Thyroid gland (tissue), 4 donors: Measurements from ENCODE around the gene NAV2. TPM values are rescaled to one million over a fixed set of nuclear protein-coding genes. Genes with fewer than 3 reads are reported as not detected.

Source experiments
- DNase-seq, 2 donors: peaks; one replicate each; pipeline ENCODE4 v3.0.0-alpha.2; 2019
- H3K27ac ChIP-seq, 3 donors: fragments of 200-600 bp; sonication (generic); 1 replicate in 2 of 3; 2 replicates in 1 of 3; pipeline ENCODE4 v1.5.1; 2016 to 2019; ENCODE audit warnings: mild to moderate bottlenecking in 1 of 3, moderate library complexity in 1 of 3
- H3K27me3 ChIP-seq: fragments of 200-600 bp; sonication (generic); one replicate; pipeline ENCODE4 v1.5.1; 2019
- H3K36me3 ChIP-seq, 2 donors: fragments of 200-600 bp; sonication (generic); one replicate each; pipeline ENCODE4 v1.5.1; 2016 to 2019
- H3K4me1 ChIP-seq, 2 donors: fragments of 200-600 bp; sonication (generic); one replicate each; pipeline ENCODE4 v1.5.1; 2017 to 2019
- H3K4me3 ChIP-seq, 3 donors: fragments of 200-600 bp; sonication (generic); replicated peaks in 1 of 3; 1 replicate in 2 of 3; 2 replicates in 1 of 3; pipeline ENCODE4 v1.5.1; 2016; ENCODE audit warnings: mild to moderate bottlenecking in 1 of 3
- H3K9me3 ChIP-seq: fragments of 200-600 bp; sonication (generic); one replicate; pipeline ENCODE4 v1.5.1; 2017
- POLR2A ChIP-seq, 2 donors: fragments of 450-650 bp; IDR thresholded peaks; one replicate each; pipeline ENCODE4 v1.6.1; 2017; ENCODE audit warnings: antibody characterized with exemption in 2 of 2, mild to moderate bottlenecking in 2 of 2, moderate library complexity in 1 of 2
- WGBS, 2 donors: methylation state at CpG; one replicate each; pipeline ENCODE4 v1.1.5; 2017; 5-methylcytosine and 5-hydroxymethylcytosine counted together
- intact Hi-C: fragments of 100-400 bp; cut with DNase I; formaldehyde crosslinking; loops from one replicate; pipeline ENCODE4 v1.15.1; 2023
- total RNA-seq, 4 donors: library from RNA; depleted of rRNA; stranded (reverse); fragments of >200 nt; gene quantifications; one replicate each; pipeline ENCODE4 v1.2.3, GENCODE V29; 2016
- TF ChIP-seq, protein P1 (sequence below), 6 experiments: fragments of 200-600 bp in 3 of 6; fragments of 450-650 bp in 3 of 6; sonication (generic) in 3 of 6; IDR thresholded peaks; one replicate each; pipeline ENCODE4 v1.5.1; 2016 to 2019; ENCODE audit warnings: antibody characterized with exemption in 6 of 6, mild to moderate bottlenecking in 2 of 6, inconsistent platforms in 1 of 6, moderate library complexity in 1 of 6

Gene NAV2
- total RNA-seq, 4 donors from 2014 or later: 34.8 to 88.6 (median 54.5) TPM

DNA sequence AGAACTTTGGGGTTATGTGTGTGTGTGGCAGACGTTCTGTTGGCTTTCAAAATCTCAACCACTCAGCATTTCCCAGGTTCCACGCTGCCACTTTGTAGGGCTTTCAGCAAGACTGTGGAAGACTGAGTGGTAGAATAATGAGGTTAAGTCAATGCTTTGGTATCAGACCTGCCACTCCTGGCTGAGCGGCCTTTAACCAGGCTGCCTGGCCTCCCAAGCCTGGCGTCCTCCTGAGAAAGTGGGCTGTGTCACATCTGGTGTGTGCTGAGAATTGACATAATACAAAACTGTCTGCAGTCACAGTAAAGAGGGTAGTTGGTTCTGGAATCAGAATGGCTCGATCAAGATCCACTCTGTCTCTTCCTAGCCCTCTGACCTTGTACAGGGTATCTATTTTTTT lies 321.2 kb downstream of the NAV2 start:
- 89 to 91% methylated on average over 5 of the region's 5 CpGs for WGBS, 2 donors
- H3K4me3 ChIP-seq: no peak overlapping the region
- no peak for TF ChIP-seq POLR2A (IDR thresholded peaks at IDR 0.05)
- TF ChIP-seq, protein P1, sequence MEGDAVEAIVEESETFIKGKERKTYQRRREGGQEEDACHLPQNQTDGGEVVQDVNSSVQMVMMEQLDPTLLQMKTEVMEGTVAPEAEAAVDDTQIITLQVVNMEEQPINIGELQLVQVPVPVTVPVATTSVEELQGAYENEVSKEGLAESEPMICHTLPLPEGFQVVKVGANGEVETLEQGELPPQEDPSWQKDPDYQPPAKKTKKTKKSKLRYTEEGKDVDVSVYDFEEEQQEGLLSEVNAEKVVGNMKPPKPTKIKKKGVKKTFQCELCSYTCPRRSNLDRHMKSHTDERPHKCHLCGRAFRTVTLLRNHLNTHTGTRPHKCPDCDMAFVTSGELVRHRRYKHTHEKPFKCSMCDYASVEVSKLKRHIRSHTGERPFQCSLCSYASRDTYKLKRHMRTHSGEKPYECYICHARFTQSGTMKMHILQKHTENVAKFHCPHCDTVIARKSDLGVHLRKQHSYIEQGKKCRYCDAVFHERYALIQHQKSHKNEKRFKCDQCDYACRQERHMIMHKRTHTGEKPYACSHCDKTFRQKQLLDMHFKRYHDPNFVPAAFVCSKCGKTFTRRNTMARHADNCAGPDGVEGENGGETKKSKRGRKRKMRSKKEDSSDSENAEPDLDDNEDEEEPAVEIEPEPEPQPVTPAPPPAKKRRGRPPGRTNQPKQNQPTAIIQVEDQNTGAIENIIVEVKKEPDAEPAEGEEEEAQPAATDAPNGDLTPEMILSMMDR (IDR thresholded peaks at IDR 0.05): no peak
- no peaks in the 10 kb centered on the region for H3K27me3 ChIP-seq
- DNase-seq: no peak
- no peaks in the 10 kb centered on the region for H3K36me3 ChIP-seq
- H3K27ac ChIP-seq: no peak overlapping the region
- intact Hi-C loops: no loop called here
- peaks cover 32 to 36% of the 10 kb centered on the region in 2 donors for H3K4me1 ChIP-seq
- H3K9me3 ChIP-seq: no peaks in the 10 kb centered on the region

DNA sequence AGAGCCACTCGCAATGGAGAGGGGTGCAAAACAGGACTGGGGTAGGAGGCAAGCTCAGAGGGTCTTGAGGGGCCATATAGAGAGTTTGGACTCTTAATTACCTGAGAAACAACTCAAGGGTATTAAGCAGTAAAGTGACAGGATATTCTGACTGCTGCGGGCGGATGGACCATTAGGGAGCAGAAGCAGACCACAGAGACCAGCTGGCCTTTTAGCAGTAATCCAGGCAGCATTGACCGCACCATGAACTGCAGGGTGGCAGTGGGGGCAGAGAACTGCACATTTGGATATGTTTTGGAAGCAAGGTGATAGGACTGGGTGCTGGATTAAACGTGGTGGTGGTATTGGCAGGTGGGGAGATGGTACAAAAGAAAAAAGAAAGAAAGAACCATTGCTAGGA lies 322.3 kb downstream of the NAV2 start:
- Histone ChIP-seq H3K27ac (no peak overlapping the region), H3K9me3 (no peaks in the 10 kb centered on the region), H3K4me1 (peaks cover 36% of the 10 kb centered on the region in 2 donors), H3K36me3 (no peaks in the 10 kb centered on the region), H3K4me3 (no peak overlapping the region), H3K27me3 (no peaks in the 10 kb centered on the region)
- DNase-seq: no peak
- 93 to 95% methylated on average over 5 of the region's 5 CpGs for WGBS, 2 donors
- intact Hi-C loops: no loop called here
- TF ChIP-seq POLR2A (IDR thresholded peaks at IDR 0.05): no peak
- TF ChIP-seq, protein P1 (IDR thresholded peaks at IDR 0.05): no peak

DNA sequence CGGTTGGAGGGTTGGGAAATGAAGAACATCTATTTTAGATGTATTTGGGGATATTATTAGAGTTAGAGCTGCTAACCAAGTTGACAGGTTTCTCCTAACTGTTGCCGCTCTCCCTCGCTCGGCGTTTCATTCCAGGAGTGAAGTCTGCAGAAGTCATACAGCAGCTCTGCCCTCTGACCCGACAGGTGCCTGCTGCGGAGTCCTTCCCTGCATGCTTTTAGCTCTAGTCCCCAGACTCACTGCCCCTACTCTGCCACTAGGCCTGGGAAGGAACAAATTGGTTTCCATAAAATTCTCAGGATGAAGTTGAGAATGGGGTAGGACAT lies 322.7 kb downstream of the NAV2 start:
- DNase-seq: no peak
- no peak overlapping the region for H3K4me3 ChIP-seq
- WGBS, 2 donors: 91 to 94% methylated on average over 7 of the region's 7 CpGs
- intact Hi-C loops: no loop called here
- H3K4me1 ChIP-seq: peaks cover 36% of the 10 kb centered on the region in 2 donors
- H3K36me3 ChIP-seq: no peaks in the 10 kb centered on the region
- TF ChIP-seq, protein P1 (IDR thresholded peaks at IDR 0.05): no peak
- TF ChIP-seq POLR2A (IDR thresholded peaks at IDR 0.05): no peak
- H3K27ac ChIP-seq: no peak overlapping the region
- H3K27me3 ChIP-seq: no peaks in the 10 kb centered on the region
- no peaks in the 10 kb centered on the region for H3K9me3 ChIP-seq

DNA sequence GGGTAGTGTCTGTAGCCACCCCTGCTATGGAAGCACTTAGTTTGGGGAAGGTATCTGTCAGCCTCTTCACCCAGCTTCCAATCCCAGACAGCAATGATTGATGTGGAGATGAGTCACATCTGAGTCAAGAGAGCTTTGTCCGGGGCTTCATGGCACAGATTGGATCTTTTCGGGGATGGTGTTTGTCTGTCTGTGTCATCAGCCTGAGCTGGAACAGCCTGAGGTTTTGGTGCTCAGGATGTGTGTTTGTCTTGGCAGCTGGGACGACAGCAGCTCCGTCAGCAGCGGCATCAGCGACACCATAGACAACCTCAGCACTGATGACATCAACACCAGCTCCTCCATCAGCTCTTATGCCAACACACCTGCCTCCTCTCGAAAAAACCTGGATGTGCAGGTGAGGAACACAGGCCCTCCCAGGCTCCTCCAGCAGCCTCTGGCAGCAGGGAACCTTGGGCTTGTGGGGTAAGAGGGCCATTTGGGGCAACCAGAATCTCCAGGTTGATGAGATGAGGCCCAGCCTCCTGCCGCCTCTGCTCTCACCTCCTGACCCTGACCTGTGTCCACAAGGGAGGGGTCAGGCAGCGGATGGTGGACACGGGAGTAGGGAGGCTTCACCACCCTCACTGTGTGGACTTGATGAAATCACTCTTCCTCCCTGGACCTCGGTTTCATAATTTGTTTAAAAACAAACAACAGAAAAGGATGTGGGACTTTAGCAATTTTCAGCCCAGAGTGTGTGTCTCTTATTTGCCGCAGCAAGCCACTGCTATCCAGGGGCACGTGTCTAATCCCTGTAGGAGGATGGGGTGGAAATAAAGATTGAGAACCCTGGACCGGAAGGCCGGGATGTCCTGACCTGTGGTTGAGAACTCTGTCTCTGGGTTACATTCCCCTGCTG lies 323.3 kb downstream of the NAV2 start:
- no peak for DNase-seq
- H3K4me3 ChIP-seq: no peak overlapping the region
- no peaks in the 10 kb centered on the region for H3K27me3 ChIP-seq
- intact Hi-C loops: no loop called here
- H3K27ac ChIP-seq: no peak overlapping the region
- H3K4me1 ChIP-seq: peaks cover 30 to 32% of the 10 kb centered on the region in 2 donors
- no peaks in the 10 kb centered on the region for H3K36me3 ChIP-seq
- 79 to 81% methylated on average over 13 to 14 of the region's 15 CpGs for WGBS, 2 donors
- TF ChIP-seq, protein P1 (IDR thresholded peaks at IDR 0.05): no peak
- TF ChIP-seq POLR2A (IDR thresholded peaks at IDR 0.05): no peak
- no peaks in the 10 kb centered on the region for H3K9me3 ChIP-seq

DNA sequence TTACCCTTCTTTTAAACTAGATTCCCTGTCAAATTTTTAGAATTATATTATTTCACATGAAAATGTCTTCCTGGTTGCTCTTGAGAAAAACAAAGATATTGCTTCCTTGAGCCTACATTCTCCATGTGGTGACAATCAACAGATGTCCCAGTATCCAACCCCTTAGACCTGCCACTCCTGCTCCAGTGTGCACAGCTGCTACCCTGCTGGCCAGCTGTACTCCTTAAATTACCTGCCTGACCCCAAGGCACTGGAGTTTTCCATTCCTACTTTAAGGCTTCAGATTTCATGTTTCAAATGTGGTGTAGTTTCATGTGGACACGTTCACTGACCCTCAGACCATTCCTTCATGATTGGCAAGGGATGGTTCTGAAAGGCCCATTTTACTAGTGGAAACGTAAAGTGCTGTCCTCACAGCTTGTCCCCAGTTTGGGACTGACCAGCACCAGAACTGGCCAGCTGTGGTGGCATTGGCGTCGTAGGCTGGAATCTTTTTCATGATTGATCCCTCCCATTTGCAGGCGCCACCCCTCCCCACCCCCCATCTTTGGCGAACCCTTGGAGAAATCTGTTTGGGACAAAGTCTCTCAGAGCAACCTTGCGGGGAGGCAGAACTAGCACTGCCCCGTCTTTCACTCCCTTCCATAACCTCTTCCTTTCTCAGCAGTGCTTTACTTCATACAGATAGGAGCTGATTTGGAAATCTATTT lies 324.1 kb downstream of the NAV2 start:
- no peak overlapping the region for H3K27ac ChIP-seq
- TF ChIP-seq POLR2A (IDR thresholded peaks at IDR 0.05): no peak
- TF ChIP-seq, protein P1 (IDR thresholded peaks at IDR 0.05): no peak
- intact Hi-C loops: no loop called here
- H3K9me3 ChIP-seq: no peaks in the 10 kb centered on the region
- DNase-seq: no peak
- H3K36me3 ChIP-seq: no peaks in the 10 kb centered on the region
- no peak overlapping the region for H3K4me3 ChIP-seq
- H3K27me3 ChIP-seq: no peaks in the 10 kb centered on the region
- H3K4me1 ChIP-seq: peaks cover 21 to 24% of the 10 kb centered on the region in 2 donors
- WGBS, 2 donors: 96 to 98% methylated on average over 8 of the region's 8 CpGs
